Dendritic cell treated with granulocyte-macrophage colony-stimulating factor and Interleukin-4, amounts not matched to agents 40 ng/mL and 50 ng/mL, for 4 days (primary cell): Measurements from ENCODE around the gene NEB.
"Not testable (repeated sequence)": the region's sequence is repeated elsewhere in the genome, so short reads cannot be mapped to it uniquely, and the experiment has no call there.

ENCODE experiments used
- H3K27ac Mint-ChIP-seq: one replicate; pipeline ENCODE4 v1.8.0; 2022; ENCODE audit warnings: mild to moderate bottlenecking, mixed read lengths
- H3K27me3 Mint-ChIP-seq: one replicate; pipeline ENCODE4 v1.8.0; 2022; ENCODE audit warnings: mild to moderate bottlenecking, mixed read lengths
- H3K36me3 Mint-ChIP-seq: one replicate; pipeline ENCODE4 v1.8.0; 2022; ENCODE audit warnings: low read depth, mixed read lengths
- H3K4me1 Mint-ChIP-seq: one replicate; pipeline ENCODE4 v1.8.0; 2022; ENCODE audit warnings: low read depth, mixed read lengths
- H3K4me3 Mint-ChIP-seq: one replicate; pipeline ENCODE4 v1.8.0; 2022; ENCODE audit warnings: mild to moderate bottlenecking, moderate library complexity, mixed read lengths
- H3K9me3 Mint-ChIP-seq: one replicate; pipeline ENCODE4 v1.8.0; 2022; ENCODE audit warnings: mixed read lengths
- intact Hi-C: fragments of 100-400 bp; cut with micrococcal nuclease; formaldehyde crosslinking; loops from one replicate; pipeline ENCODE4 v1.15.0; 2022

The NEB gene

DNA sequence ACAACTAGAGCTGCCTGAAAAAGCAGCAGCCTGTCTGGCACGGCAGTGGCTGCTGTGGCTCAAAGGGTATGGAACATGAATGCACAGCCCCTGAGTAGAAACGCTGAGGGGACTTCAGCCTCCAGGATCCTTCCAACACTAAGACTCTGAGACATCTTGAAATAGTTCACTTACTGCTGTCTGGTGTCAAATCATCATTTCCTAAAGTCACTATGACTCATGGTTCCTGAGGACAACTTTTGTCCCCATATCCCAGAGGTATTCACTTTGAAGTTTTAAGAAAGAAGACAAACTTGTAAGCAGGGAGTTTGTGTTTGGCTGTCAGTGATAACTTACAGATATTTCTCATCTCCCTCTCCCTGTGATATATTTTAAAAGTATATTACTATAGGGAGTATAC is 33.3 kb upstream of the NEB start:
- H3K36me3 Mint-ChIP-seq = peaks cover 4% of the 10 kb centered on the region
- intact Hi-C loops = no loop called here
- H3K4me3 Mint-ChIP-seq = no peak overlapping the region
- H3K27me3 Mint-ChIP-seq = peaks cover 1% of the 10 kb centered on the region
- H3K27ac Mint-ChIP-seq = no peak overlapping the region
- peaks cover 15% of the 10 kb centered on the region for H3K4me1 Mint-ChIP-seq
- H3K9me3 Mint-ChIP-seq = peaks cover 9% of the 10 kb centered on the region

DNA sequence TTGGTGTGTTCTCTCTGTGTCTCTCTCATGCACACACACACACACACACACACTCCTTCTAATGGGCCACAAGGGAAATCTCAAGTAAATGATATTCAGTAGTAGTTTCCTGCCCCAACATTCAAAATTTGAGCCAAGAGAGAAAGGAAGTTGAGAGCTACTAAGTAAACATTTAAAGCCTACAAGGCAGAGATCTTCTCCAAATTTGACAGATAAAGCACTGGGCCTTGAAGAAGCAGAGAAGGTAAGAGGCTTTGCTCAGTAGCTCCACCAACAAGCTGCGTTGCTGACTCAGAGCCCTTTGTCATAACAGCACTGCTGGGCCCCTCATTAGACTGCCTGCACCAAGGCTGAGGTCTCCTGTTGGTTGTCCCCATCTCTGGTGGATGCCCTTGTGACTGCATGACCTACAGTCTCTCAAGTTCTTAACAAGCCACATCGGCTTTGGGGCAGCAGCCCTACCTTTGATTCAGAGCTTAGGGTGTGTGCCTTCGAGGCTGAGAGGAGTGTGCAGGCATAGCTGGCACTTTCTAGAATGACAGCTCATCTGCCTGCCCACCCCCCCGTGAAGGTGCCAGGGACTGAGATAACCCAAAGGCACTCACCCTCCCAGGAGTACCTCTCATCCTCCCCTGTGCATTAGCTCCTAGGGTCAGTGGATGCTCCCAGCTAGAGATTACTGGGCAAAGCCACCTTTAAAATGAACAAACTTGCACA is 32.3 kb upstream of the NEB start:
- Mint-ChIP-seq H3K27me3 (peaks cover 1% of the 10 kb centered on the region), H3K36me3 (peaks cover 4% of the 10 kb centered on the region), H3K4me1 (peaks cover 7% of the 10 kb centered on the region), H3K27ac (no peak overlapping the region), H3K9me3 (peaks cover 9% of the 10 kb centered on the region), H3K4me3 (no peak overlapping the region)
- intact Hi-C loops = no loop called here

- peaks cover 1% of the 10 kb centered on the region for H3K27me3 Mint-ChIP-seq
- peaks cover 4% of the 10 kb centered on the region for H3K36me3 Mint-ChIP-seq
- intact Hi-C loops = no loop called here
- no peak overlapping the region for H3K4me3 Mint-ChIP-seq
- H3K27ac Mint-ChIP-seq = no peak overlapping the region
- H3K9me3 Mint-ChIP-seq = peaks cover 9% of the 10 kb centered on the region
- H3K4me1 Mint-ChIP-seq = peaks cover under 1% of the 10 kb centered on the region
These were observed 31.6 kb upstream of the NEB start for GRCh38 chr2:151765760-151766410.

DNA sequence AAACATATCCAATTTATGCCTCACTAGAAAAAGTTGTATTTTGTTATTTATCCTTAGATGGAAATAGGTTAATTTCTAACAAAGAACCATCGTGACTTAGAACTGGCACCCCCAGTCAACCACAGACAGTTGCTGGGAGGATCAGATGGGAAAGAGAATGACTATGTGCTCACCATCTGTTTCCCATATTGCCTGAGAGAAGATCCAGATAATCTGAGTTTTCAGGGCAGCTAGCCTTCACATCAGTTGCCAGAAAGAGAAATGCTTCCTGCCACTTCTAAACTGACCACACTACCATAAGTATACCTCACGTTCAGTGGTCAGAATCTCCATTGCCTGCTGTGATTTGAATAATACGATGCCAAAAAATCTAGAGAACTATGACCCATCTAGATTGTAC is 28.4 kb upstream of the NEB start:
- intact Hi-C loops = no loop called here

GRCh38 chr2:151761687-151762086 is 27.4 kb upstream of the NEB start:
- intact Hi-C loops = no loop called here

More for the DNA sequence above, 28.4 kb upstream of the NEB start:
- Mint-ChIP-seq H3K36me3 (peaks cover 4% of the 10 kb centered on the region), H3K27me3 (no peaks in the 10 kb centered on the region), H3K27ac (no peak overlapping the region), H3K4me1 (no peaks in the 10 kb centered on the region), H3K4me3 (no peak overlapping the region), H3K9me3 (no peaks in the 10 kb centered on the region)

GRCh38 chr2:151761193-151761592 is 26.9 kb upstream of the NEB start:
- no peak overlapping the region for H3K27ac Mint-ChIP-seq
- intact Hi-C loops = no loop called here

More at GRCh38 chr2:151761687-151762086, 27.4 kb upstream of the NEB start:
- H3K9me3 Mint-ChIP-seq = no peaks in the 10 kb centered on the region
- H3K27ac Mint-ChIP-seq = no peak overlapping the region
- no peaks in the 10 kb centered on the region for H3K36me3 Mint-ChIP-seq
- H3K4me3 Mint-ChIP-seq = no peak overlapping the region
- H3K27me3 Mint-ChIP-seq = no peaks in the 10 kb centered on the region
- no peaks in the 10 kb centered on the region for H3K4me1 Mint-ChIP-seq

DNA sequence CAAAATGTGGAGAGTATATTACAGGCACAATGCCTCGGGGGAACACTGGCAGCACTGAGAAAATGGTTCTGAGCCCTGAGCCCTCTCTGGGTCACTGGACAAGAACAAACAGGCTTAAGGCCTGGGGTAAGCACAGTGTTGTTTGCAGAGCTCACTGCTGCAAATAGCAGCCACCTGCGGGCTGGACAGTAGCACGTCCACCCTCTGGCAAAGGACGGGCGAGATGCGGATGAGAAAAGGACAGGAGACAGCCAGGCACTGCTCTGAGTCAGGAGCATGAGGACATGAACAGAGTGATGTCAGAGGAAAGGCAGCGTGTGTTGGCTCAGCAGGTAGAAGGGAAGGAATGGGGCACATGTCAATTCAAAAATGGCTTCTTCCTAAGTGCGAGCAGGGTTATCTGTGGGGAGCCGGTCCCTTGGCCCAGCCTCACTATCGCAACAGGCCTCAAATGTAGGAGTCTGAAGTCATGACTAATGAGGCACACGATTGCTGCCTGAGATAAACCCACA is 25.9 kb upstream of the NEB start:
- no peak overlapping the region for H3K27ac Mint-ChIP-seq

More at GRCh38 chr2:151761193-151761592, 26.9 kb upstream of the NEB start:
- no peak overlapping the region for H3K4me3 Mint-ChIP-seq
- H3K36me3 Mint-ChIP-seq = no peaks in the 10 kb centered on the region
- H3K27me3 Mint-ChIP-seq = no peaks in the 10 kb centered on the region
- H3K4me1 Mint-ChIP-seq = no peaks in the 10 kb centered on the region
- no peaks in the 10 kb centered on the region for H3K9me3 Mint-ChIP-seq

DNA sequence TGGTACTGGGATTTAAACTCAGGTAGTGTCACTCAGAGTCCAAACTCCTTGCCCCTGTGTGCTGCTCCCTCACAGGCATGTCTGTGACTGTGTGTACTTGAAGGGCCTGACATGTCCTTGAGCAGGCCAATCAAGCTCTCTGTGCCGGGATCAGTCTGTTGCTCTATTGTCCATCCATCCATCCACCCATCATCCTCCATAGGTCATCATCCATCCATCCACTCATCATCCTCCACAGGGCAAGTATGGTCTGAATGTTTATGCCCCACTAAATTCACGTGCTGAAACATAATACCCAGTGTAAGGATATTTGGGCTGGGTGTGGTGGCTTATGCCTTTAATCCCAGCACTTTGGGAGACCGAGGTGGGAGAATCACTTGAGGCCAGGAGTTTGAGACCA is 24.5 kb upstream of the NEB start:
- no peaks in the 10 kb centered on the region for H3K27me3 Mint-ChIP-seq
- H3K4me1 Mint-ChIP-seq = no peaks in the 10 kb centered on the region
- no peaks in the 10 kb centered on the region for H3K9me3 Mint-ChIP-seq
- no peak overlapping the region for H3K4me3 Mint-ChIP-seq
- intact Hi-C loops = no loop called here
- no peak overlapping the region for H3K27ac Mint-ChIP-seq
- no peaks in the 10 kb centered on the region for H3K36me3 Mint-ChIP-seq

More for the DNA sequence above, 25.9 kb upstream of the NEB start:
- Mint-ChIP-seq H3K27me3 (no peaks in the 10 kb centered on the region), H3K4me3 (no peak overlapping the region), H3K36me3 (no peaks in the 10 kb centered on the region), H3K4me1 (no peaks in the 10 kb centered on the region), H3K9me3 (no peaks in the 10 kb centered on the region)
- intact Hi-C loops = no loop called here

- Mint-ChIP-seq H3K27ac (no peak overlapping the region), H3K9me3 (no peaks in the 10 kb centered on the region), H3K36me3 (no peaks in the 10 kb centered on the region), H3K27me3 (no peaks in the 10 kb centered on the region), H3K4me3 (no peak overlapping the region), H3K4me1 (no peaks in the 10 kb centered on the region)
- intact Hi-C loops = no loop called here
These were observed 23.6 kb upstream of the NEB start for GRCh38 chr2:151757861-151758260.

DNA sequence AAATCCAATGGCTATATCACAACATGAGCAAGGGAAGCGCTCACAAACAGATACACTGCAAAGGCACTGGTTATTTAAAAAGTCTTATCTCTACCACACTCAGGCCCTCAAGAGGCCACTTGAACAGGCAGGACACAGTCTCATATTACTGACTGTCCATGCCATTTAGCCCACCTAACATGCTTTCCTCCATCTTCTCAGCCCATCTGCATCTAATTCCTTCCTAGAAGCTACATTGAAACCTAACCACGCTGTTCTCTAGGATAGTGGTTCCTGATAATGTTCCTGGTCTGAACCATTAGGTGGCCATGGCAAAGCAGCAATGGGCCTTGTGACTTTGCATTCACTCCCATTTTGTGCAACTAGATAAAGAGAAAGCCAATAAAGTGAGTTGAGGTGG is 22.5 kb upstream of the NEB start:
- no peak overlapping the region for H3K4me3 Mint-ChIP-seq
- H3K27ac Mint-ChIP-seq = no peak overlapping the region
- no peaks in the 10 kb centered on the region for H3K36me3 Mint-ChIP-seq
- no peaks in the 10 kb centered on the region for H3K9me3 Mint-ChIP-seq
- intact Hi-C loops = no loop called here
- no peaks in the 10 kb centered on the region for H3K4me1 Mint-ChIP-seq
- no peaks in the 10 kb centered on the region for H3K27me3 Mint-ChIP-seq

GRCh38 chr2:151754253-151754897 is 20.1 kb upstream of the NEB start:
- Mint-ChIP-seq H3K36me3 (no peaks in the 10 kb centered on the region), H3K27ac (no peak overlapping the region), H3K4me3 (no peak overlapping the region), H3K9me3 (no peaks in the 10 kb centered on the region), H3K4me1 (no peaks in the 10 kb centered on the region), H3K27me3 (no peaks in the 10 kb centered on the region)
- intact Hi-C loops = no loop called here

GRCh38 chr2:151753540-151753939 is 19.3 kb upstream of the NEB start:
- Mint-ChIP-seq H3K4me3 (no peak overlapping the region), H3K27ac (no peak overlapping the region), H3K4me1 (no peaks in the 10 kb centered on the region), H3K36me3 (no peaks in the 10 kb centered on the region), H3K27me3 (no peaks in the 10 kb centered on the region), H3K9me3 (no peaks in the 10 kb centered on the region)
- intact Hi-C loops = no loop called here

DNA sequence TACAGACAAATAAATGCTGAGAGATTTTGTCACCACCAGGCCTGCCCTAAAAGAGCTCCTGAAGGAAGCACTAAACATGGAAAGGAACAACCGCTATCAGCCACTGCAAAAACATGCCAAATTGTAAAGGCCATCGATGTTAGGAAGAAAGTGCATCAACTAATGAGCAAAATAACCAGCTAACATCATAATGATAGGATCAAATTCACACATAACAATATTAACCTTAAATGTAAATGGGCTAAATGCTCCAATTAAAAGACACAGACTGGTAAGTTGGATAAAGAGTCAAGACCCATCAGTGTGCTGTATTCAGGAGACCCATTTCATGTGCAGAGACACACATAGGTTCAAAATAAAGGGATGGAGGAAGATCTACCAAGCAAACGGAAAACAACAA is 11.0 kb upstream of the NEB start:
- H3K27ac Mint-ChIP-seq, H3K4me1 Mint-ChIP-seq, intact Hi-C loops, H3K4me3 Mint-ChIP-seq, H3K36me3 Mint-ChIP-seq, H3K27me3 Mint-ChIP-seq: not testable (repeated sequence)
- peaks cover 12% of the 10 kb centered on the region for H3K9me3 Mint-ChIP-seq

- Mint-ChIP-seq H3K4me1 (peaks cover 14% of the 10 kb centered on the region), H3K27me3 (no peaks in the 10 kb centered on the region), H3K4me3 (no peak overlapping the region), H3K36me3 (no peaks in the 10 kb centered on the region), H3K27ac (no peak overlapping the region), H3K9me3 (no peaks in the 10 kb centered on the region)
- intact Hi-C loops = no loop called here
These were observed 3.9 kb downstream of the NEB start for GRCh38 chr2:151730262-151730975.
